NOMO-1 (cell line): ENCODE data around the gene TTC28.
"Not testable (repeated sequence)": the region's sequence is repeated elsewhere in the genome, so short reads cannot be mapped to it uniquely, and the experiment has no call there.

Source experiments
- DNase-seq, 2 experiments: peaks; one replicate each; lab custom pipeline; 2025; ENCODE audit not compliant: unreplicated experiment in 2 of 2; lab: John Stamatoyannopoulos, UW

Gene TTC28

DNA sequence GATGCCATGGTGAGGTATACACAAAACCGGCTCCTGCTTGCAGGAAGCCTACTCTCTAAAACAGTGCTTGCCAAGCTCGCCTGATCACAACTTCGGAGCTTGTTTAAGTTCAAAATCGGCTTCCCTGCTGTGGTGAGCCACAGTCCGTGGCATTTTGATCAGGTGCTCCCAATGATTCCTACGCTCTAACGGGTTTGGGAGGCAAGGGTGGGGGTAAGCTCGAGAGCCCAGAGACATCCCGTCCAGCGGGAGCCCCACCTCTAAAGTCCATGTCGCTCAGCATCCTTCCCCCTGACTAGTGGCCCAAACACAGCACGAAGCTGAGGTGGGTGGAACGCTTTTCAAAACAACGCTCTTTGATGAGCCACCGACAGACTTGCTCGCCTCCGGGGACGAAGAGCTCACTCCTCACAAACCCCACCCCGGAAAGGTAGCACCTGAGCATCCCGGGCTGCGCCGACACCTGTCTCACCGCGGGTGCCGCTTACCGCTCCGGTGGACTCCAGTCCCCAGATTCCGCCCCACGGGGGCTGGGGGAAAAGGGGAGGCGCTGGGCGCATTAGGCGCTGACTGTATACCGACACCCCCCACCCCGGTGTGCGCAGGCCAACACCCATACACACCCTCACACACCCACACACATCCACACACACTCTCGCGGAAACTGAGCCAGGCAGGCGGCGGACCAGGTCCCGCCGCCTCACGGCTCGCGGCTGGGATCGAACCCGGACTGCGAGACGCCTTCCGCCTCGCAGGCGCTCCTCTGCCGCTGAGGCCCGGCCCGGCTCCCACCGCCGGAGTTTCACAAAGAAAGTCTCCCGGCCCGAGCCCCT is 646 bp downstream of the TTC28 start:
- not testable (repeated sequence) for DNase-seq

DNA sequence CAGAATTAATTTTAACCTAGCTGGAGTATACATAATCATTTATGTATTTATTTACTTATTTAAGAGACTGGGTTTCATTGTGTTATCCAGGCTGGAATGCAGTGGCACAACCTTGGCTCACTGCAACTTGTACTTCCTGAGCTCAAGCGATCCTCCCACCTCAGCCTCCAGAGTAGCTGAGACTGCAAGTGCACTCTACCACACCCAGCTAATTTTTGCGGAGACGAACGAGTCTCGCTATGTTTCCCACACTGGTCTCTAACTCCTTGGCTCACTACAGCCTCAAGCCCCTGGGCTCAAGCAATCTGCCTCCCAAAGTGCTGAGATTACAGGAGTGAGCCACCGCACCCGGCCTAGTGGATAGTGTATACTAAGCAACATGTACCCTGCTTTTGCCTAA is 1.5 kb downstream of the TTC28 start:
- not testable (repeated sequence) for DNase-seq

DNA sequence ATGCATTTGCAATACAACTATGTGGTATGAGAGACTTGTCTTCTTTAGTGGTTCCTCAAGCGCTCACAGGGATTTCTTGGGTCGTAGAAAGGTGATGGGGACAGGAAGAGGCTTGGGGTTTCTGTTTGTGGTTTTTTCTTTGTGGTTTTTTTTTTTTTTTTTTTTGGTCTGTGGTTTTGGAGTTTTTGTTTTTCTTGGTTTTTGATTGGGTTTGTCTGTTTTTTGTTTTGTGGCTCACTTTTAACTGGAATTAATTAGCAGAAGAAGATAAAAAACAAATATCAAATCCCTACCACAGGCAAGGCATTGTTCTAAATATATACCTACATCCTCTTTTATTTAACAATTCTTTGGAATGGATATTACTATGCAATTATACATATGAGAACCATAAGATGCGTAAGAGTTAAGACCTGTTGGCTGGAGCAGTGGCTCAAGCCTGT is 5.5 kb downstream of the TTC28 start:
- peak; percentile 86 to 87 for DNase-seq

DNA sequence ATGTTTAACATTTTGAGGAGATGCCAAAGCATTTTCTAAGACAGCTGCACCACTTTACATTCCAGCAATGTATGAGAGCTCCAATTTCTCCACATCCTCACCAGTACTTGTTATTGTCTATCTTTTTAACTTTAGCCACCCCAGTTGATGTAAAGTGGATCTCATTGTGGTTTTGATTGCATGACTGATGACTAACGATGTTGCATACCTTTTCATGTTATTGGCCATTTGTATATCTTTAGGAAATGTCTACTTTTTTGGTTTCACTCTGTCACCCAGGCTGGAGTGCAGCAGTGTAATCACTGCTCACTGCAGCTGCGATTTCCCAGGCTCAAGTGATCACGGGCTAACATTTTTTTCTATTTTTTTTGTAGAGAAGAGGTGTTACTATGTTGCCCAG is 8.9 kb downstream of the TTC28 start:
- no peak for DNase-seq

GRCh38 chr22:28670161-28670560 is 9.5 kb downstream of the TTC28 start:
- DNase-seq: peak; percentile 90 to 92

- no peak for DNase-seq
Measured at GRCh38 chr22:28669387-28669786, 10.3 kb downstream of the TTC28 start.

DNA sequence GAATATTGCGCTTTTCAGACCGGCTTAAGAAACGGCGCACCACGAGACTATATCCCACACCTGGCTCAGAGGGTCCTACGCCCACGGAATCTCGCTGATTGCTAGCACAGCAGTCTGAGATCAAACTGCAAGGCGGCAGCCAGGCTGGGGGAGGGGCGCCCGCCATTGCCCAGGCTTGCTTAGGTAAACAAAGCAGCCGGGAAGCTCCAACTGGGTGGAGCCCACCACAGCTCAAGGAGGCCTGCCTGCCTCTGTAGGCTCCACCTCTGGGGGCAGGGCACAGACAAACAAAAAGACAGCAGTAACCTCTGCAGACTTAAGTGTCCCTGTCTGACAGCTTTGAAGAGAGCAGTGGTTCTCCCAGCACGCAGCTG is 16.1 kb downstream of the TTC28 start:
- DNase-seq: not testable (repeated sequence)

GRCh38 chr22:28658448-28658847 is 21.2 kb downstream of the TTC28 start:
- no peak for DNase-seq

DNA sequence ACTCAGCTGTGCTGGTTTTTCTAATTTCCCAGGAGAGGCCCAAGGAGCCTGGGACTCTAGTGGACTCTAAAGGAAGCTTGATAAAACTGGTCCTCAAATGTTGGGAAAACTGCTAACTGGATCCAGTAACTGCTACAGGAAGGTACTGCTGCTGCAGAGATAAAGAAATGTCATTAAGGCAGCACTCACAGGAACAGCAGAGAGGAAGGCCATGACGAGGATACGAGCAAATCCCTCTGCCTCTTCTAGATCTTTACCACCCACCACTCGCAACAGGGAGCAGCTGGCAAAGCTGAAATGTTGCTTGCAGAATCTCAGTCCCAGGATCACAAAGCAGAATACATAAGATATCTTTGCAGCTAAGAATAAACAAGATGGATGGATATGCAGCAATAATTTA is 23.5 kb downstream of the TTC28 start:
- no peak for DNase-seq

- no peak for DNase-seq
Measured at GRCh38 chr22:28650463-28650862, 29.2 kb downstream of the TTC28 start.

DNA sequence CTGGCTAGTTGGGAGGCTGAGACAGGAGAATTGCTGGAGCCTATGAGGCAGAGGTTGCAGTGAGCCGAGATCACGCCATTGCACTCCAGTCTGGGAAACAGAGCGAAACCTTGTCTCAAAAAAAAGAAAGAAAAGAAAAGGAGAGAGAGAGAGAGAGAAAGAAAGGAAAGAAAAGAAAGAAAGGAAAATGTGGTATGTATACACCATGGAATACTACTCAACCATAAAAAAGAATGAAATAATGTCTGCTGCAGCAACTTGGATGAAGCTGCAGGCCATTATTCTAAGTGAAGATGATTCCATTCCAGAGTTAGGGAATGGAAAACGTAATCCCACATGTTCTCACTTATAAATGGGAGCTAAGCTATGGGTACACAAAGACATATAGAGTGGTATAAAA is 30.8 kb downstream of the TTC28 start:
- no peak for DNase-seq

- no peak for DNase-seq
Measured at GRCh38 chr22:28647216-28647615, 32.4 kb downstream of the TTC28 start.

GRCh38 chr22:28639321-28639720 is 40.3 kb downstream of the TTC28 start:
- no peak for DNase-seq

DNA sequence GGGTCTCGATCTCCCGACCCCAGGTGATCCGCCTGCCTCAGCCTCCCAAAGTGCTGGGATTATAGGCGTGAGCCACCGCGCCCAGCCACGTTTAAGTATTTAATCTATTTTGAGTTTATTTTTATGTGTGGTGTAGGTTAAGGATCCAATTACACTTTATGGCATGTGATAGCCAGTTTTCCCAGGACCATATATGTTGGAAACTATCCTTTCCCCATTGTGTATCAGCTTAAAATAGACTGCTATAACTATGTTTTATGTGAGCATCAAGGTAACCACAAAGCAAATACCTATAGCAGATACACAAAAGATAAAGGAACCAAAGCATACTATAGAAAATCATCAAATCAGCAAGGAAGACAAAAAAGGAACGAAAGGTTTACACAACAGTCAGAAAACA is 42.4 kb downstream of the TTC28 start:
- DNase-seq: no peak

- DNase-seq: no peak
Measured at GRCh38 chr22:28630177-28630574, 49.5 kb downstream of the TTC28 start.

DNA sequence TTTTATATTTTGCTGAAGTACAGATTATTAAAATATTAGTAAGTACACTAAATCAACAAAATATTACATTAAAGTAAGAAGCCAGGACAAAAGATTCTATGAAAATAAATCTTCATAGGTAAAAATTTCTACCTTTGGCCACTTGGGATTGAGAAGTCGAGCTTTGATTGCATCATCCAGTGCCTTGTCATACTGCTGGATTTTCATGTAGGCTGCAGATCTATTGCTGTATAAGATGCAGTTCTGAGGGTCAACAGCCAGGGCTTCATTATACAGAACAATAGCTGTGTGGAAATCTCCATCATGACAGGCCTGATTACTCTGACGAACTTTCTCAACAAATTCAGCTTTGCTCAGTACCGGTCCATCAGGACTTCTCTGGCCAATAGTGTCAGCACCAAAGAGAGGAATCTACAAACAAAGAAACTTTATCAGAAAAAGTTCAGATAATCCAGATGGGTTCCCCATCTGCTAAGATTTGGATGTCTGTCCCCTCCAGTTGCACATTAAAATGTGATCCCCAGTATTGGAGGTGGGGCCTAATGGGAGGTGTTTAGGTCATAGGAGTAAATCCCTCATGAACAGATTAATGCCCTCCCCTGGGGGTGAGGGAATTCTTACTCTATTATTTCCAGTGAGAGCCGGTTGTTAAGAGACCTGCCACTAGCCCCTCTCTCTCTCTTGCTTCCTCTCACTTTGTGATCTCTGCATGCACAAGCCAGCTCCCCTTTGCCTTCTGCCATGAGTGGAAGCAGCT is 50.0 kb downstream of the TTC28 start:
- no peak for DNase-seq

DNA sequence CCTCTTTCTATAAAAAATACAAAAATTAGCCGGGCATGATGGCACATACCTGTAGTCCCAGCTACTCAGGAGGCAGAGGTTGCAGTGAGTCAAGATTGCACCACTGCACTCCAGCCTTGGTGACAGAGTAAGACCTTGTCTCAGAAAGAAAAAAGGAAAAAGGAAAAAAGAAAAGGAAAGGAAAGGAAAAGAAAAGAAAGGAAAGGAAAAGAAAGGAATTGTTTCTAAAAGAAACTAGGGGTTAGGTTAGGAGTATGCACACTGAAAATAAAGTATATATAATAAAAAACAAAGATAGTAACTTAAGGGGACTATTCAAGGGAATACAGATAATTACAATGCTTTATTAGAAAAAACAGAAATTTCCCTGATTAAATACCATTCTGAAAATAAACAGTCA is 50.9 kb downstream of the TTC28 start:
- DNase-seq: no peak

DNA sequence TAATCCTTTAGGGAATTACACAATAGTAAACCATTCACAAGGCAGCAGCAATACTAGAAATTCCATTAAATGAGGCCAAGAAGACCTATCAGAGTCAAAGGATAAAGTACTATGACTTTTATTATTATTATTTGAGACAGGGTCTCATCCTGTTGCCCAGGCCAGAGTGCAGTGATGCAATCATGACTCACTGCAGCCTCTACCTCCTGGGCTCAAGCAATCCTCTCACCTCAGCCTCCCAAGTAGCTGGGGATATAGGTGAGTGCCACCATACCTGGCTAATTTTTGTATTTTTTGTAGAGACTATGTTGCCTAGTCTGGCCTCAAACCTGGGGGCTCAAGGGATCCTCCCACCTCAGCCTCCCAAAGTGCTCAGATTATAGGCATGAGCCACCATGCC is 51.8 kb downstream of the TTC28 start:
- DNase-seq: no peak

- no peak for DNase-seq
Measured at GRCh38 chr22:28620244-28620922, 59.3 kb downstream of the TTC28 start.

DNA sequence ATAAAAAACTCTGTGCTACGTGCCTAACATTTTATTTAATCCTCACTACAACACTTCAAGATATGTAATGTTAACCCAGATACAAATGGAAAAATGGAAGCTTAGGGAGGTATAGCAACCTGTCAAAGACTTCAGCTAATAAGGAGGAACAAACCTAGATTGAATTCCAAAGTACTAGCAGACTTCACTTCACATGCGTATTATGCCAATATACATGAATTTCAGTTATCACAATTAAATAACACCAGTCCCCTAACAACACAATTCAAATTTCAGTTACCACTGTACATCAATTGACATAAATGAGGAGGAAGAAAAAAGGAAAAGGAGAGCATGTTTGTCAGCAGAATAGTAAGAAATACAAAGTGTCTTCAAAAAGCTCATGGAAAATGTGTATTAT is 60.4 kb downstream of the TTC28 start:
- DNase-seq: no peak

GRCh38 chr22:28615423-28615822 is 64.2 kb downstream of the TTC28 start:
- not testable (repeated sequence) for DNase-seq

GRCh38 chr22:28609921-28610320 is 69.7 kb downstream of the TTC28 start:
- DNase-seq: no peak
